GM10266 (cell line): Measurements from ENCODE around the gene ELMO1.

Experiments
- DNase-seq: peaks from one replicate; pipeline ENCODE4 v3.0.0; 2012; ENCODE audit errors: extremely low spot score
- TF ChIP-seq, protein P1 (sequence below): IDR thresholded peaks from 2 replicates; pipeline ENCODE4 v1.5.1; 2012; ENCODE audit warnings: mild to moderate bottlenecking, low read depth; ENCODE audit not compliant: control insufficient read depth, insufficient read depth; ENCODE audit errors: missing control alignments

ELMO1 gene

DNA sequence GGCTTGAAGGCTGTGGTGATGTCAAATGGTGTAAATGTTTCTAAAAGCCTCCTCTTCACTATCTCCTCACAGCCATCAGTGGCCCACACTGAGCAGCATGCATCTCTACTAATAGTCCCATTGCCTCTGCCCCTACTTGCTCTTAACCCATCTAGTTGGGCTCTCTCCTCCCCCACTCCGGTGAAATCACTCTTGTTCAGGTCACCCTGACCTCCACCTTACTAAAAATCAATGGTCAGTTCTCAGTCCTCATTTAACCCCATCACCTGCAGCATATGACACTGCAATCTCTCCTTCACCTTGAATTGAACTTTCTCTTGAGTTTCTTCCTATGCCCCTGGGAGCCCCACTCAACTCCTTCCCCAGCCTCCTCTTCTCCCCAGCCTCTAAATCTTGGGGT lies 369.2 kb downstream of the ELMO1 start:
- TF ChIP-seq, protein P1, sequence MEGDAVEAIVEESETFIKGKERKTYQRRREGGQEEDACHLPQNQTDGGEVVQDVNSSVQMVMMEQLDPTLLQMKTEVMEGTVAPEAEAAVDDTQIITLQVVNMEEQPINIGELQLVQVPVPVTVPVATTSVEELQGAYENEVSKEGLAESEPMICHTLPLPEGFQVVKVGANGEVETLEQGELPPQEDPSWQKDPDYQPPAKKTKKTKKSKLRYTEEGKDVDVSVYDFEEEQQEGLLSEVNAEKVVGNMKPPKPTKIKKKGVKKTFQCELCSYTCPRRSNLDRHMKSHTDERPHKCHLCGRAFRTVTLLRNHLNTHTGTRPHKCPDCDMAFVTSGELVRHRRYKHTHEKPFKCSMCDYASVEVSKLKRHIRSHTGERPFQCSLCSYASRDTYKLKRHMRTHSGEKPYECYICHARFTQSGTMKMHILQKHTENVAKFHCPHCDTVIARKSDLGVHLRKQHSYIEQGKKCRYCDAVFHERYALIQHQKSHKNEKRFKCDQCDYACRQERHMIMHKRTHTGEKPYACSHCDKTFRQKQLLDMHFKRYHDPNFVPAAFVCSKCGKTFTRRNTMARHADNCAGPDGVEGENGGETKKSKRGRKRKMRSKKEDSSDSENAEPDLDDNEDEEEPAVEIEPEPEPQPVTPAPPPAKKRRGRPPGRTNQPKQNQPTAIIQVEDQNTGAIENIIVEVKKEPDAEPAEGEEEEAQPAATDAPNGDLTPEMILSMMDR, result no peak
- no peak for DNase-seq

DNA sequence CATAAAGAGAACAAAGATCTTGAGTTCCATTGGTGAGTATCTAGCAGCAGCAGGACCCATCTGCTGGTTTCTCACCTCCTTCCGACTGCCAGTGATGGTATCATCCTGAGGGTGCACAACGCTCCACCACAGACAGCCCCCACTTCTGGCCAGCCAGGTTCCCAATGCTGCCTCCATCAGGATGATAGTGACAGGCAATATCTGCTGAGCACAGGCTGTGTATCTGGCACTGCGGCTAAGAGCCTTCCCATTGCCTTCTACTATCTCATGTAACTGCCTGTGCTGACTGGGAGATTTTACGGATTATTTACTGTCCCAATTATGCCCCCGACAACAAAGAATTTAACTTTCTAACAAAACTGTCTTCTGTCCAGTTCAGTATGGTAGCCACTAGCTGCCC lies 372.0 kb downstream of the ELMO1 start:
- TF ChIP-seq, protein P1, result no peak
- no peak for DNase-seq

DNA sequence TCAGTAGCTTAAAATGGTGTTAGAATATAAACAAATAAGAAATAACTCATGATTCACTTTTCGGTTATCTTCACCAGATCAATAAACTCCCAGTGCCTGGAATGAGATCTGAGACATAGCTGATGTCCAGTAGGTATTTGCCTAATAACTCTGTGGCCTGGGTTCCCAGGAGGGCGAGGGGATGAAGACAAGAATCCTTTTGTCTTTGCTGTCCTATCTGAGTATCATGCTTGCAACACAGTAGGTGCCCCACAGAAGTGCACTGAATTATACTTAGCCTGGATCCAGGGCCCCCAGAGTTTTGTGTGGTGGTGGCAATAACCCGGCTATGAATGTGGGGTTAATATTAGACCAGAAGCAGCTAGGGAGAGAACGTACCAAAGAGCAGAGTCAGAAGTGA lies 374.3 kb downstream of the ELMO1 start:
- DNase-seq, result no peak
- TF ChIP-seq, protein P1, result no peak

DNA sequence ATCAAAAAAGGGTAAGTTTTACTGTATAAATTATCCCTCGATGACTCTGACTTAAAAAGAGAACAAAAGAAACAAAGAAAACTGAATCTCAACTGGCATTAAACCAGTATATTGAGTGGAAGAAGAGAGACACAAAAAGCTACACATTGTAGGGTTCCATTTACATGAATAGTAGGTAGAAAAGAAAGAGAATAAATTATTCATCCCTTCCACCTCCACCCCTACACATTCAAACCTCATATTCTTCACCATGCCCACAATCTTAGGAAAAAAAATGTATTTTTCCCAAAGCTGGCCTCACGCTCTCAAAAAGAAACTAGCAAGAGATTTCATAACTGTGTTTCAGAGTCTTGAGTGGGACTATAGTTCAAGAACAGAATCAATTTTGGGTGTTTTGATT lies 377.5 kb downstream of the ELMO1 start:
- TF ChIP-seq, protein P1, result no peak
- no peak for DNase-seq

DNA sequence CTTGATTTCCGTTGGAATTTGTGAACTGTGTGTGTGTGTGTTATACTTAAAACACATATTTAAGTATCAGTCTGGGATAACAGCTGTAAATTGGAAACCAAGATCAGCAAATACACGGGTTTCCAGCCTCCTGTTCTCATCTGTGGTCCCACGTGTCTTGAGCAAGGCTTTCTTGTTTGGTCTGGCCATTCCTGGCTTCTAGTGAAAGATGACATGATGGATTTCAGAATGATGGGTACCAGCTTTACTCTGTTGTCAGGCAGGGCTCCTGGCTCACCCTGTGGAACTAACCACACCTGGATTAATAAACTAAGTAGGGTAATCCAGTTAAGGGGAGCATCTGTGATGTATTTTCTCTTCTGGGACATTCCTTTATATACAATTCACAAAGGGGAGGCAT lies 378.2 kb downstream of the ELMO1 start:
- DNase-seq, result no peak
- TF ChIP-seq, protein P1, result no peak

DNA sequence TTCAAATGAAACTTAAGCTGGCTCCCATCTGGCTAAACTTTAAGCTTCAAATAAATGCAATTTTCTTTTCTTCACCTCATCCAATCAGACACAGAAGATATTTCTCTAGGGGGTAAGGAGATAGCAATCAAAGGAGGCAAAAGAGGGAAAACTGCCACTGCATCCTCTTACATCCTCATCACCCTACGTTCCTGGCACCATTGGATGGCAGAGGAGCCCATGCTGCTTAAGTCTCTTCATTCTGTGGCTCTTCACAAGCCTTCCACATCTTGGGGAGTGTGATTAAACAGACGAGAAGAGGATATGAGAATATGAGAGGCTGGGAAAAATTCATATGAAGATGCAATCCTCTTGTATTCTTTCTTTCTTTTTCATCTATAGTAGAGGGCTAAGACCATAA lies 378.6 kb downstream of the ELMO1 start:
- DNase-seq, result no peak
- TF ChIP-seq, protein P1, result no peak

DNA sequence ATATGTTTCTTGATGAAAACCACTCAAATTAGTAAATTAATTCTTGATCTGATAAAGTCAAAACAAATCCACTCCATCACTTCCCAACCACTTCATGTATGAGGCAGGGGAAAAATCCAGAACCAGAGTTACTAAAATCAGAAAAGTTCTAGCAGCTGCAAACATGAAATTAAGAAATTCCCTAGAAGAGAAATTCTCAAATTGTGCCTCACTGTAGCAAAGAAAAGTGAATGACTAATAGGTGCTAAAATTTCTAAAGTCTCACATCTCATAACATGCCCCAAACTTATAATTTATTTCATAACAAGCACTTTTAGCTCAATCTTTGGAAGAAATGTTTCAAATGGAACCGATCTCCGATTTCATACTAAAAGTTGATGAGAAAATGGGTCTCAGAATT lies 379.3 kb downstream of the ELMO1 start:
- TF ChIP-seq, protein P1, result no peak
- DNase-seq, result no peak
